ENCODE data around the gene PSME1. TPM values are rescaled to one million over a fixed set of nuclear protein-coding genes. Genes with fewer than 3 reads are reported as not detected.

PSME1 gene
- total and polyA plus RNA-seq, 2 of the 13 experiments (the other 11 are each of a cell fraction or from before 2014, with no cell fraction given): 159 to 608 TPM

DNA sequence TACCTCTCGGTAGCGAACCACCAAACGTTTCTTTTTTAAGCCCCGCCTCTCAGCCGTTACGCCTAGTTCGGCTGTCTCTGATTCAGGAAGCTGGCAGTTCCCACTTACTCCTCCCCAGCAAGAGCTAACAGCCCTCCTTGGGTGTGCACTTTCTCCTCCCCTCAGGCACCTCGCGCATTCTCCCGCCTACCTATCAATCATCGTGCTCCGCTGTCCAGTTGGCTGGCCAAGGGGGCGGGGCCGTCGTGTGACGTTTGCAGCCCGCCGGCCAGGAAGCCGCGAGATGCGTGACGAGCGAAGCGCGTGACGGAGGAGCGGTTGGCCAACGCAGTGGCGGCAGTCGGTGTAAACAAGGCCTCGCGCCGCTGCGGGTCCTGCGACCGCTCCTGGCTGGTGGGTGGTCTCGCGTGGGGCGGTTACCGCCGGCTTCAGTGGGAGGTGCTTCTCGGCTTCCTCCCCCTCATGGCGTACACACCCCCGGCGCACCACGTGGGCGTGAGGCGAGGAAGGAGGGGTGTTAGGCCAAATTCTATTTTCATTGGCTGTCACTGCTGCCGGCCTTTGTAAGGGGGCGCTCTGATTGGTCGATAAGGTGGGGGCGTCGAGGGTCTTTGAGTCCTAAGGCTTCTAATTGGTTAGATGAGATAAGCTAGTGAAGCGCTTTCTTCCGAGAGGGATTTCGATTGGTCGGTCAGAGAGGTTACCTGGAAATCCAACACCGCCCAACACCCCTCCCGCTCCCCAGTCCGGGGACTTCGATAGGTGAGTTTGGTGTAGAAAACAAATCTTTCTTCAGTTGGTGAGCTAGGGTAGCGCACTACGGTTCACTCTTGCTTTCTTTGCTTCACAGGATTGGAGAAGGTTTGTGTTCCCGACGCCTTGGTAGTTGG lies 21.2 kb upstream of the PSME1 start, which contains the start of the genes DCAF11 and NRL (continued):
- TF ChIP-seq ZBTB4 (CRISPR knock-in tag; IDR thresholded peaks at IDR 0.05; ENCODE audit: borderline replicate concordance) (no peak), MBD4 (IDR thresholded peaks at IDR 0.05; ENCODE audit: borderline replicate concordance, low read length) (no peak), ZNF639 (CRISPR knock-in tag; conservative IDR thresholded peaks at IDR 0.05) (peak; percentile 96), NRL (CRISPR knock-in tag; IDR thresholded peaks at IDR 0.05; ENCODE audit: borderline replicate concordance) (peak; percentile 98), EHMT2 (IDR thresholded peaks at IDR 0.05; ENCODE audit: borderline replicate concordance, low read depth, low read length) (peak; percentile 15; the same call in 1 of the 2 replicates), ZBTB20 (CRISPR knock-in tag; IDR thresholded peaks at IDR 0.05; ENCODE audit: borderline replicate concordance, low read depth) (peak; percentile 96), IKZF1 (IDR thresholded peaks at IDR 0.05) (no peak), GATAD1 (CRISPR knock-in tag; IDR thresholded peaks at IDR 0.05) (peak; percentile 91), MAF1 (CRISPR knock-in tag; IDR thresholded peaks at IDR 0.05; ENCODE audit: borderline replicate concordance) (peak; percentile 96), ARNTL (CRISPR knock-in tag; IDR thresholded peaks at IDR 0.05) (peak; percentile 94), ZNF501 (CRISPR knock-in tag; IDR thresholded peaks at IDR 0.05) (peak; percentile 99), HES4 (CRISPR knock-in tag; IDR thresholded peaks at IDR 0.05; ENCODE audit: borderline replicate concordance) (peak; percentile 88; the same call in 1 of the 2 replicates), SMARCE1 (IDR thresholded peaks at IDR 0.05; ENCODE audit: borderline replicate concordance) (no peak), FOXO1 (CRISPR knock-in tag; IDR thresholded peaks at IDR 0.05) (peak; percentile 99)
- TF ChIP-seq, protein P1, sequence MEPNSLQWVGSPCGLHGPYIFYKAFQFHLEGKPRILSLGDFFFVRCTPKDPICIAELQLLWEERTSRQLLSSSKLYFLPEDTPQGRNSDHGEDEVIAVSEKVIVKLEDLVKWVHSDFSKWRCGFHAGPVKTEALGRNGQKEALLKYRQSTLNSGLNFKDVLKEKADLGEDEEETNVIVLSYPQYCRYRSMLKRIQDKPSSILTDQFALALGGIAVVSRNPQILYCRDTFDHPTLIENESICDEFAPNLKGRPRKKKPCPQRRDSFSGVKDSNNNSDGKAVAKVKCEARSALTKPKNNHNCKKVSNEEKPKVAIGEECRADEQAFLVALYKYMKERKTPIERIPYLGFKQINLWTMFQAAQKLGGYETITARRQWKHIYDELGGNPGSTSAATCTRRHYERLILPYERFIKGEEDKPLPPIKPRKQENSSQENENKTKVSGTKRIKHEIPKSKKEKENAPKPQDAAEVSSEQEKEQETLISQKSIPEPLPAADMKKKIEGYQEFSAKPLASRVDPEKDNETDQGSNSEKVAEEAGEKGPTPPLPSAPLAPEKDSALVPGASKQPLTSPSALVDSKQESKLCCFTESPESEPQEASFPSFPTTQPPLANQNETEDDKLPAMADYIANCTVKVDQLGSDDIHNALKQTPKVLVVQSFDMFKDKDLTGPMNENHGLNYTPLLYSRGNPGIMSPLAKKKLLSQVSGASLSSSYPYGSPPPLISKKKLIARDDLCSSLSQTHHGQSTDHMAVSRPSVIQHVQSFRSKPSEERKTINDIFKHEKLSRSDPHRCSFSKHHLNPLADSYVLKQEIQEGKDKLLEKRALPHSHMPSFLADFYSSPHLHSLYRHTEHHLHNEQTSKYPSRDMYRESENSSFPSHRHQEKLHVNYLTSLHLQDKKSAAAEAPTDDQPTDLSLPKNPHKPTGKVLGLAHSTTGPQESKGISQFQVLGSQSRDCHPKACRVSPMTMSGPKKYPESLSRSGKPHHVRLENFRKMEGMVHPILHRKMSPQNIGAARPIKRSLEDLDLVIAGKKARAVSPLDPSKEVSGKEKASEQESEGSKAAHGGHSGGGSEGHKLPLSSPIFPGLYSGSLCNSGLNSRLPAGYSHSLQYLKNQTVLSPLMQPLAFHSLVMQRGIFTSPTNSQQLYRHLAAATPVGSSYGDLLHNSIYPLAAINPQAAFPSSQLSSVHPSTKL (CRISPR knock-in tag; IDR thresholded peaks at IDR 0.05): peak; percentile 91

Measured in HepG2 (cell line).